Choroid plexus epithelial cell (primary cell): Measurements from ENCODE around the gene ZNF280D.

Experiments used
- DNase-seq: peaks from one replicate; pipeline ENCODE4 v3.0.0-alpha.2; 2010; ENCODE audit warnings: low read depth
- H3K4me3 ChIP-seq: 2 replicates; pipeline ENCODE4 v1.5.1; 2011; ENCODE audit warnings: low read depth, mild to moderate bottlenecking, control low read depth, low read length, moderate library complexity
- CTCF ChIP-seq: conservative IDR thresholded peaks from 2 replicates; pipeline ENCODE4 v1.5.1; 2011; ENCODE audit warnings: low read depth, mild to moderate bottlenecking, control low read depth, inconsistent platforms, low read length, moderate library complexity

ZNF280D gene

GRCh38 chr15:56648311-56648710 is 85.0 kb downstream of the ZNF280D start:
- TF ChIP-seq CTCF = no peak
- DNase-seq = no peak
- H3K4me3 ChIP-seq = no peak overlapping the region

- DNase-seq = no peak
Observed at GRCh38 chr15:56640549-56640948, 92.8 kb downstream of the ZNF280D start.

GRCh38 chr15:56640127-56640526 is 93.2 kb downstream of the ZNF280D start:
- H3K4me3 ChIP-seq = no peak overlapping the region
- DNase-seq = no peak

More at GRCh38 chr15:56640549-56640948, 92.8 kb downstream of the ZNF280D start:
- no peak overlapping the region for H3K4me3 ChIP-seq
- TF ChIP-seq CTCF = no peak

DNA sequence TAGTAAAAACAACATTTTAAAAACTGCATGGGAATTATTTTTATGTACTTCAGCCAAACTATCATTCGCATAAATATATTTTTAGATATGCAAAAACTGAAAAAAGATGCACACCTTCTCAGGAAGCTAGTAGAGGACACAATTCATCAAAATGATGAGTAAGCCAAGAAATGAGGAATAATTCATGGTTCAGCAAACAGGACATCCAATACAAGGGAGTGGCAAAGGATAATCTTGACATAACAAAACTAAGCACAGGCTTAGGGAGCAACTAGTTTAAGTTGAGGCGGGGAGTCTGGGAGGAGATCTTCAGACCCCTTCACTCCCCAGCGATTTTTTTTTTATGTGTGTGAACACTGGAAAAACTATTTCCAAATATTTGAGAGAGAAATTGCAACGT is 93.7 kb downstream of the ZNF280D start:
- no peak overlapping the region for H3K4me3 ChIP-seq
- DNase-seq = no peak
- TF ChIP-seq CTCF = no peak

More at GRCh38 chr15:56640127-56640526, 93.2 kb downstream of the ZNF280D start:
- no peak for TF ChIP-seq CTCF

DNA sequence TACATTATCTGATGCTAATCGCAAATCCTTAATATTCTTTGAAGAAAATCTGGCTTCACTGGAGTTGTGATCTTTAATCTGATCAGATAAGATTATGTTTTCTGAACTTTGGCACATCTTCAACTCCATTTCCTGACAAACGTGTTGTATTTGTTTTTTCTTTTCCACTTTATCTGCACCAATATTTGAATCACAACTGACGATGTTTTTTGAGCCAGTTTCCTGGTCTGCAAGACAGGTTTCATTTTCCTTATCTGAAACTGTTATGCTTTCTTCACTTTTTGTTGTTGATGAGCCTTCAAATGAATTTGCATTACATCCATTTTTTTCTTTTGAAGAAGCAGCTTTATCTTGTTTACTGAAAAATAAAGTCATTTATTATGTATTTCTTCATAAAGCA is 101.5 kb downstream of the ZNF280D start:
- no peak overlapping the region for H3K4me3 ChIP-seq
- DNase-seq = peak; percentile 22
- no peak for TF ChIP-seq CTCF

- no peak for TF ChIP-seq CTCF
- DNase-seq = peak; percentile 21
- H3K4me3 ChIP-seq = no peak overlapping the region
Observed at GRCh38 chr15:56628893-56629532, 104.3 kb downstream of the ZNF280D start.

- TF ChIP-seq CTCF = no peak
- H3K4me3 ChIP-seq = no peak overlapping the region
- DNase-seq = peak; percentile 11
Observed at GRCh38 chr15:56619887-56620286, 113.4 kb downstream of the ZNF280D start.
